HG03280 (cell line): Measurements from ENCODE around the gene TECTB.

Experiments used
- ATAC-seq: cut with Tn5 transposase; IDR thresholded peaks from one replicate; pipeline ENCODE4 v1.9.1; 2021; ENCODE audit warnings: mild to moderate bottlenecking, moderate library complexity; ENCODE audit not compliant: unreplicated experiment

The TECTB gene

GRCh38 chr10:112271982-112272381, 11.2 kb upstream of the TECTB start:
- no peak for ATAC-seq

GRCh38 chr10:112274831-112275230, 8.4 kb upstream of the TECTB start:
- no peak for ATAC-seq

- no peak for ATAC-seq
These were observed 7.5 kb upstream of the TECTB start for GRCh38 chr10:112275512-112276245.

GRCh38 chr10:112278871-112279270, 4.3 kb upstream of the TECTB start:
- ATAC-seq = no peak

- no peak for ATAC-seq
These were observed 3.8 kb upstream of the TECTB start for GRCh38 chr10:112279433-112279832.

DNA sequence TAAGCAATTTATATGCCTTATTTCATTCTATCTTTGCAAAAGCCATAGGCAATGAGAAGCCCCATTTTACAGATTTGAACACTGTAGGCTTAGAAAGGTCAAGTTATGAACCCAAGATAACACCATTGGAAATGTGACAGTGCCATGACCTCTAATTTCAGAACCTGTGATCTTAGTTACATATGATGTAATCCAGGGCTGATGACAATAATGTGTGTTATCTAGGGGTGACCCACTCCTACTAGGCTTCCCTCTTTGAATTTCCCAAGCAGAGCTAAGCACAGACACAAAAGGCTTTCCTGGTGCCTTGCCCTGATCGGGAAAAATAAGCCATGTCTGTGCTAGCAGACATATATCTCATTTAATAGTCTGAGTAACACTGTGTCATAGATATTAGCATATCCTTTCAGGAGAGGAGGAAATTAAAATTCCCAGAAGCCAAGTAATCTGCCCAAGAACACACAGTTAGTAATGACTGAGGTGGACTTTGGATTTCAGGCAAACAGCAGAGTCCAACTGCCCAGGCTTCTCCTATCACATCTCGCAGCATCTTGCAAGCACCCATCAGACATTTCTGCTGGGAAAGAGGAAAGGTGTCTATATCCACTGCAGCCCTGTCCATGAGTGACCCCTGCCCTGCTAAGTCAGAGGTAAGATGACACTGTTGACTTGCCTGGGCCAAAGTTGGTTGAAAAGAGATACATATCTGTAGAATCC, 2.8 kb upstream of the TECTB start:
- ATAC-seq = no peak

- ATAC-seq = no peak
These were observed 1.1 kb upstream of the TECTB start for GRCh38 chr10:112282086-112282485.

GRCh38 chr10:112286837-112287818, 3.9 kb downstream of the TECTB start:
- ATAC-seq = no peak

DNA sequence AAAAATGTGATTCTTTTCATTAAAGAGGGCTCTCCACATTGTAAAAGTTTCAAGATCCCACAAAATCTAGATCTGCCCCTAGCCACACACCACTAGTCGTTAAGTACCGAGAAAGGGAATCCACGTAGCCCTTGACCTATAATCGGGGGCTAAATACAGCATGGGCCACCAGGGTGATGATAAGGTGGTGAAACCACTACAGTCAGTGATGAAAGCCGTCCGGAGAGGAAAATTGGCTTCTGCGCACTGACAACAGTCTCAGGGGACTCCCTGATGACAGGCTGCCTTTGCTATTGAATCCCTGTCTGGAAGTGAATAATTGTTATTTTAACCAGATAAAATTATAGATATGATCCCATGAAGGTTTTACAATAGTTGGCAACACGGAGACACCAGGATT, 4.6 kb downstream of the TECTB start:
- ATAC-seq = no peak

- no peak for ATAC-seq
These were observed 5.3 kb downstream of the TECTB start for GRCh38 chr10:112288486-112288885.

DNA sequence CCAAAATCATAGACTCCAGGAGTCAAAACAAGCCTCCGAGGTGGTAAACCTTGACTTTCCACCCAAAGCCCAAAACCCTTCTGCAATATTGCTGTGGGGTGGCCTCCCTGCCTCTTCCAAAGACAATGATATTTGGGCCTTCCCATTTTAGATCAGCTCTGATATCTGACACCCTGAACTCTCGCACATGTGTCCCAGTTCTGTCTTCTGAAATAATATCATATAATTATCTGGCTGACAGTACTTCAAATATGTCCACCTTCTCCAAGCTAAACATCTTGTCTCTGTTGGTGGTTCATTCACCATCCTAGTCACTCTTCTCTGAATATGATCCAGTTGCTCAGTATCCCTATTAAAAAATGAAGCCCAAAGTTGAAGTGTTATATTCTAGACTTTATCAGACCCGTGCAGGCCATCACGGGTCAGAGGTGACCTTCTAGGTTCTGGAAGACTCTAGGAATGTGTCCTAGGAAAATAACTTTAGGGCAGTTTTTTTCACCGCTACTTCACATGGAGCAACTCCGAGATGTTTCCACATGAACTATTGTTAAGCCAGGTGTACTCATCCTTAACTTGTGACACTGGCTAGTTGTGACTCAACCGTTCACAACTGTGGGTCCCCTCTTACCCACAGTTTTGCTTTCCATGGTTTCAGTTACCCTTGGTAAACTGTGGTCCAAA, 6.3 kb downstream of the TECTB start:
- ATAC-seq = no peak

- ATAC-seq = no peak
These were observed 6.8 kb downstream of the TECTB start for GRCh38 chr10:112290054-112290373.

GRCh38 chr10:112294169-112294568, 11.0 kb downstream of the TECTB start:
- ATAC-seq = no peak

- no peak for ATAC-seq
These were observed 12.9 kb downstream of the TECTB start for GRCh38 chr10:112295853-112296830.

DNA sequence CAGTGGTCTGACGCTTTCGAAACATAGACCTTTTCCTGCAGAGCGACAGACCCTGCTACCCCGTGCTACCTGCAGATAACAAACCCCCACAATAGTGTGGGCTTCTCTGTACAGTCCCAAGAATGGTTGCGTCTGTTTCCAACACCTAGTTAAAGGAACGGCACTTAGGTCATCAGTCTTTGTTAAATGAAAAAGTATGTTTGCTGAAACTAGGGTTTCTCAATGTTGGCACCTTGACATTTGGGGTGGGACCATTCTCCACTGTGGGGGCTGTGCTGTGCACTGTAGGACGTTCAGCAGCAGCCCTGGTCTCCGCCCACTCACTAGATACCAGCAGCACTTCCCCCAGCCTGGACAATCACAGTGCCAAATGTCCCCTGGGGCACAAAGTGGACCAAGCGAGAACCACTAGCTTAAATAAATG, 13.7 kb downstream of the TECTB start:
- ATAC-seq = no peak

- no peak for ATAC-seq
These were observed 15.4 kb downstream of the TECTB start for GRCh38 chr10:112298581-112298980.

GRCh38 chr10:112299456-112299855, 16.3 kb downstream of the TECTB start:
- no peak for ATAC-seq

DNA sequence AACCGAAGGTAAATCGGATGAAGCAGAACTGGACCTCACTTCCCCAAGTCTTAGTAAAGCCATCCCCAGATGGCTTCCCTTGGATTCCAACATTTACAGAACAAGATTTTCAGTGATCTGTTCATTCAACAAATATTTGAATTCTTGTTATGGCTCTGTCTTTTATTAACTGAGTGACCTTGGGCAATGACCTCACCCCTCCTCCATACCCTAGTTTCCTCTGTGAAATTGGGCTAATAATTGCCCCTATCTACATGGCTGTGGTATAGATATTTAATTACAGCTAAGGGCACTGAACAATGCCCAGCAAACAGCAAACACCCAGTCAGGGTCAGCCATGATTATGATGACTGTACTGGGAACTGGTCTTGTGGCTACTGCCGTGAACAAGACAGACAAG, 19.1 kb downstream of the TECTB start:
- no peak for ATAC-seq

DNA sequence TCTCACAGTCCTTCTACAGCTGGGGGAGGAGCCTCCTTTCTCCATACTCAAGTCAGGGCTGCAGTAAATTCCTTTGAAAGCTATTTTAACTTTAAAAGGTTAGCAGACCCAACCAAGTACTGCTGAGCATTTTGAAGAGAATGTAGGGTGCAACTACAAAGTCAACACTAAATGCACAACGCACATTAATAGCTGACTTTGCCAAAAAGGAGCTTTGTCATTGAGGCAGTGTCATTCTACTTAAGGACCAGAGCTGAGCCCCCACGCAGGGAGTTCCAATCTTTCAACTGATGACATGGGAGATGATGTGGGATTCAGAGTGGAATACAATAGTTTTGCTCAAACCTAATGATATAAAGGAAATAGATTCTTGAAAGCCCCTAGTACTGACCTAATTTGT, 20.3 kb downstream of the TECTB start:
- no peak for ATAC-seq
